ENCODE results near the gene SLC38A11.

DNA sequence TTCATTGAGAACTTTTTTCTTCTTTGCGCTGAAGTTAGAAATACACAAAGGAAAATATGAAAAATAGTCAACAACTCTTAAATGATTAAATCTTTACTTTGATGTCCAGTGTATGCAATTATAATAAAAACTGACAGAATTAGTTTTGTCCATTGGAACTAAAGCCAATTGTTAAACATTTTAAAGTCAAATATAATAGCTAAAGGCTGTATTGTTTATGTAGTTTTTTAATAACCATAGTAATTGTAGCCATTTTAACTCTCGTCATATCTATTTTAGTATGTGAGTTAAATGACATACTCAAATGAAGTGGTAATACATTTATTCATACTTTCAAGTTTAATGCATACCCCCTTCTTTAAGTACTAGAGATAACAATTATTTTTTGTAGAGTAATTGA is 109.0 kb downstream of the SLC38A11 start:
- TF ChIP-seq EZH2 (IDR thresholded peaks at IDR 0.05; ENCODE audit: borderline replicate concordance, low read length) = no peak
- no peak for TF ChIP-seq CTCF (IDR thresholded peaks at IDR 0.05; ENCODE audit: low read length)

Data from OCI-LY1 (cell line).